CD1c-positive myeloid dendritic cell (primary cell): ENCODE results near the gene GTF2H2.
"Not testable (repeated sequence)": the region's sequence is repeated elsewhere in the genome, so short reads cannot be mapped to it uniquely, and the experiment has no call there.

Source experiments
- DNase-seq: peaks from one replicate; pipeline ENCODE4 v3.0.0-alpha.2; 2016; ENCODE audit errors: extremely low spot score

GTF2H2 gene

DNA sequence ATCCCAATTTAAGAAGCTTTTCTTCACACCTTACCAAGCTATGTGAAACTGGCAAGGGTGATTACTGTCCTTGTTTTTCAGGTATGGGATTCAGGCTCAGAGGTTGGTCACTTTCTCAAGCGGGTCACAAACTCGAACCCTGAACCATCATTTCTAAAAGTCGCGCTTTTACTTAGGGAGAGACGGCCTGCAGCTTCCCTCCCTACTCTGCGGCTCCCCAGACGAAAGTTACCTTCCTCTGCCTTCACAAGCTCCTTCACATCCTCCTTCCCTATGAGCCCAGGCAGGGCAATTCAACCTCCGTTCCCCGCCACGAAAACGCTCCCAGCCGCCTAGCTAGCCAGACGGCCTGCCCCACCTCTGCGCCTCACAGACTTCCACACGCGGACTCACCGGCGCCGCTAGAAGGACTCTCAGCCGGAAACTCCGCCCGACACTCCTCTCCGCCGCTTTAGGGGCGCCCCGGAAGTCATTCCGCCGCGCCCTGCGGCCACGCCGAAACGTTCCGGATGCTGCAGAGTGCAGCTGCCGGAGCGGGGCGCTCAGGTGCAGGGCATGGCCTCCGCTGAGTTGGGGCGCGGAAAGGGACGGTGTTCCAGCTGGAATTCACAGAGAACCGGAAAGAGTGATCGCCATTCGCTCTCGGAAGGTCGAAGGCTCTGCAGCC, at the start of gene GTF2H2:
Gene GTF2H2, minus strand, starts transcription at position 415 of the 667 bp plus-strand sequence. CDS start 4,913 bp downstream, outside the sequence.
- DNase-seq: not testable (repeated sequence)

- DNase-seq: not testable (repeated sequence)
Observed at GRCh38 chr5:71109730-71110275, 42.3 kb upstream of the GTF2H2 start.

DNA sequence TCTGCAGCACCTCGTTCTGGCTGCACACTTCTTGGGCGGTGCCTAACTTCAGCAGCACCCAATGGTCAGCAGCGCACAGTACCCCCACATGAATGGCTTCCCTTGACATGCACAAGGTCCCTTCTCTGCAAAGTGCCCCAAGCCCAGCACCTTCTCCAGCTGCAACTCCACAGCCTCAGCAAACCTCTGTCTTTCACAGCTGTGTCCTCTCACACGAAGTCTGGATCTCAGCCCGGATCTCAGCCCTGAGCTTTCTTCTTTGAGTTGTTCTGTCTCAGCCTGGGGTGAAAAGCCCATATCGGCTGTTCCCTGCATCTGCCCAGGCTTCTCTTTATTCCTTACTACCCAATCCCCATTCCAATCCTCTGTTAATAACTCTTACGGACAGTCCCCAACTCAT, 32.5 kb upstream of the GTF2H2 start:
- not testable (repeated sequence) for DNase-seq

GRCh38 chr5:71097930-71098203, 30.4 kb upstream of the GTF2H2 start:
- not testable (repeated sequence) for DNase-seq

GRCh38 chr5:71097173-71097929, 29.9 kb upstream of the GTF2H2 start:
- DNase-seq: not testable (repeated sequence)

DNA sequence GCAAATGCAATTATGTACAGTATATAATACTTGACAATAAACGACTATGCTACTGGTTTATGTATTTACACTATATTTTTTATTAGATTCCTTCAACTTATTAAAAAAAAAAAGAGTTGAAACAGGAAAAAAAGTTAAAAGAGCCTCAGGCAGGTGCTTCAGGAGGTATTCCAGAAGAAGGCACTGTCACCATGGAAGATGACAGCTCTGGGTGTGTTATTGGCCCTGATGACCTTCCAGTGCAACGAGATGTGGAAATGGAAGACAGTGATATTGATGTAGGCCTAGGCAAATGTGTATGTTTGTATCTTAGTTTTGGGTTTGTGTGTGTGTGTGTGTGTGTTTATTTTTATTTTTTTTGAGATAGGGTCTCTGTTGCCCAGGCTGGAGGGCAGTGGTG, 22.3 kb upstream of the GTF2H2 start:
- not testable (repeated sequence) for DNase-seq

GRCh38 chr5:71088754-71089153, 21.3 kb upstream of the GTF2H2 start:
- DNase-seq: not testable (repeated sequence)

- DNase-seq: not testable (repeated sequence)
Observed at GRCh38 chr5:71086145-71086544, 18.7 kb upstream of the GTF2H2 start.

GRCh38 chr5:71084280-71085063, 17.0 kb upstream of the GTF2H2 start:
- DNase-seq: not testable (repeated sequence)

DNA sequence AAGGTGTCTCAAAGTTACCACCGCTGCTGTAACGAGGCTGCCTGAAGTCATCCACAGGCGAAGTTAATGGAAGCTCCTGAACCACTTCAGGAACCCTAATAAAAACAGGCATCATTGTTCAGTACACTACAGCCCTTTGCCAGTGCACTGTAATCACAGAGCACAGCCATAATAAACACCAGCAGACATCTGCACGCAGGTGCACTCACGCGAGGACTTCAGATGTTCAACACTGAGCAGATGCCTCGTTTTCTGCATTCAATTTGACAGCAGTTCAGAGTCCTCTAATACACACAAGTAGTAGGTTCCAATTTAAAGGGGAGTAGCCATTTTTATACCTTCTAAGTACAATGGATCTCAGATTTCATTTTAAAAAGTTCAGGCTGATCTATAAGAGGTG, 15.4 kb upstream of the GTF2H2 start:
- not testable (repeated sequence) for DNase-seq

GRCh38 chr5:71082340-71082739, 14.9 kb upstream of the GTF2H2 start:
- DNase-seq: not testable (repeated sequence)

- DNase-seq: not testable (repeated sequence)
Observed at GRCh38 chr5:71061322-71061721, 6.2 kb downstream of the GTF2H2 start.

DNA sequence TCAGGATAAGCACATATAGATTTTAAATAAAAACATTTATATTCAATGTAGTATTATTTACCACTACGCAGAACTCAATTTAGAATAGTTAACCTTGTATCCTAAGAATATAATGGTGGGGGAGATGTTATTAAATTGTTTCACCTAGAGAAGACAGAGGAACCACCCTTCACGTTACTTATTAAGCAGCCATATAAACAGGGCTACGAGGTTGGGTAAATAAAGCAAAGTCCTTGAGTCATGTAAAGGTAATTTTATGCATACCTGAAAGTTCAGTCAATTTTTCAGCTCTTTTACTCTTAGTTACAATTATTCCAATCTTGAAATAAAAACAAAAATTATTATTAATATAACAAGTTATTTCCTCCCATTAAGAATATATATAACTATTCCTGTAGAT, 8.1 kb downstream of the GTF2H2 start:
- DNase-seq: not testable (repeated sequence)

DNA sequence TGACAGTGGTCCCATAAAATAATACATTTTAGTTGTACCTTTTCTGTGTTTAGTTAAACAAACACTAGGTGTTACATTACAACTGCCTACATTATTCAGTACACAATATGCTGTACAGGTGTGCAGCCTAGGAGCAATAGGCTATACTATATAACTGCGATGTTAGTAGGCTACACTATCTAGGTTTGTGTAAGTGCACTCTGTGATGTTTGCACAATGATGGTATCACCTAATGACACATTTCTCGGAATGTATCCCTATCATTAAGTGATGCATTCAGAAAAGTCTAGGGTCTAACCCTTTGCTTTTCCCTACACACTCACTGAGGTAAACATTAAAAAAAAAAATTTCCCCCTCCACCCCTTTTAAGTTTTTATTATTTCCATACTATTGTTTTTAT, 22.7 kb downstream of the GTF2H2 start:
- DNase-seq: not testable (repeated sequence)

- DNase-seq: not testable (repeated sequence)
Observed at GRCh38 chr5:71044128-71044527, 23.3 kb downstream of the GTF2H2 start.

DNA sequence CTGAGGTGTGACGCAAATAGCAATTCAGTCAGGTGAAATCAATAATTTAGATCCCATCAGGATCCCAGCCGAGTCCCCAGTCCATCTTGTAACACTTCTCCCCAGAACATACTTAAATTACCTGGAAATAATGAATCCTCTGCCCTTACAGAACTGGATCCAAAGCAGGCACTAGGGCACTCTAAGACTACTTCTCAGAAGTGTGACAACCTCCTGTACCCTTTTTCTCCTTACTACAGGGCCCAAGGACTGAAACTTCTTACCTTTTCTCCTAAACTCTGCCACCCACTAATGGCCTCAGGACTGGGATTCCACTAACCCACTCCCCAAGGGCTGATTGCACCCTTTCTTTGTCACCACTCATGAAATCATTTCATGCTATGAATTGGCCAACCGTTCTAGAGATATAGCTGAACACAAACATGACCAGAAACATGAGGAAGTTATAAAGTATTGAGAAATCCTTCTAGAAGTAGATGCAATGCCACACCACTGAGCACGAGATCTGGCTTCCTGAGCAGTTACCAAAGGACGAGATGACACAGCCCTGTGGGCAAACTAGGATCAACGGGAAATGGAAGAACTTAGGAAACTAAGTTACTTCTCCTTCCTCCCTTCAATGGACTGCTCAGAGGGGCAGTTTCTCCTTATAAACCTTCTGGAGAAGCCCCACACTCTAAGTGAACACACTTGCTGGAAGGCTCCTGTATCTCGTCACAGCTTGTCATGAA, 36.3 kb downstream of the GTF2H2 start:
- DNase-seq: not testable (repeated sequence)

- DNase-seq: not testable (repeated sequence)
Observed at GRCh38 chr5:71025289-71025953, 42.1 kb downstream of the GTF2H2 start, which contains the start of gene NAIP. NAIP (minus strand) TSS chr5:71025339; CDS start chr5:71012915, 12,424 bp downstream.

- not testable (repeated sequence) for DNase-seq
Observed at GRCh38 chr5:71020643-71021042, 46.8 kb downstream of the GTF2H2 start.

DNA sequence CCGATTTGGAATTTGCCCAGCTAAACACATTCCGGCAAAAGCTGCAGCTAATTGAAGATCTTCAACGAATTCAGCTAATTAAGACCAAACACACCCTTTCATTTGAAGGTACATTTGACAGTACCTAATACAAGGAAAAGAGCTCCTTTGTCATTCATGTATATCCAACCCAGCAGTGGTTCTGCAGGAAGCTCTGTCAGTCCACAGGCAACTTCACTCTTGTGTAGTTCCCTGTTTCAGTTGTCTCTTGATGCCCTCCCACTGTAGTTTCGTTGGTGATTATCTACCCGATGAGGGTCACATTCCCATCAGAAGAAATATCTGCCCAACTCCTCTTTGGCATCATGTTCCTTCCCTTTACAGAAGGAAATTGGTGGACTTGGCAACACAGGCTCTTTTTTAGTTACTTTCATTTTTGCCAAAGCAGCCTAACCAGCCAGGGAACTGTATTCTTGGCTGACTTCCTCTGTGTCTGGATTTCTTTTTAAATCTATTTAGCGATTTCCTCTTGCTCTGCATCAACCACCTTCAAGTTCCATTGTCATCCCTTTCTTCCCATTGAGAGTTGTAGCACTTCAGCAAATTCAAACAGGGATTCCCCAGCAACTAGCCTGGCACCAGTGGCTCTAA, 49.0 kb downstream of the GTF2H2 start:
- DNase-seq: not testable (repeated sequence)

GRCh38 chr5:71014176-71014575, 53.3 kb downstream of the GTF2H2 start:
- peak; percentile 18 for DNase-seq
